ENCODE results near the gene LZTS2.

- TF ChIP-seq POLR2AphosphoS5 (IDR thresholded peaks at IDR 0.05): peak; percentile 18 to 72 (median 49)
- TF ChIP-seq EP300 (IDR thresholded peaks at IDR 0.05; ENCODE audit: low read depth): no peak
- peak; percentile 90 to 98 (median 93) for TF ChIP-seq CTCF (IDR thresholded peaks at IDR 0.05)
Observed at GRCh38 chr10:100997360-100998182, 2.0 kb upstream of the LZTS2 start.
